T-cell (primary cell): ENCODE results near the gene TROAP. TPM values are rescaled to one million over a fixed set of nuclear protein-coding genes. Genes with fewer than 3 reads are reported as not detected.

ENCODE experiments used
- ATAC-seq, 4 experiments: fragments of 200-7000 bp in 3 of 4; fragments of 150-1000 bp in 1 of 4; cut with Tn5 transposase; replicated peaks in 1 of 4; 1 replicate in 3 of 4; 2 replicates in 1 of 4; pipeline ENCODE4 v1.10.0; 2021; ENCODE audit warnings: moderate library complexity in 3 of 4, mild to moderate bottlenecking in 2 of 4, moderate number of reproducible peaks in 1 of 4
- CTCF ChIA-PET, 2 donors: fragments of 300-600 bp; sonication (Branson Sonifier 250); formaldehyde crosslinking; loops; one replicate each; lab custom pipeline; 2022; ENCODE audit warnings: antibody characterized with exemption in 2 of 2; lab: Charles Lee
- POLR2A ChIA-PET, 2 donors: fragments of 300-600 bp; sonication (Branson Sonifier 250); formaldehyde crosslinking; loops; one replicate each; lab custom pipeline; 2022; ENCODE audit warnings: antibody characterized with exemption in 2 of 2; lab: Charles Lee
- DNase-seq, 35 experiments: peaks; one replicate each; pipeline versions ENCODE4 v3.0.0 to v3.0.0-alpha.2; 2013 to 2023
- H3K27ac ChIP-seq: one replicate; pipeline ENCODE4 v1.5.1; 2013; ENCODE audit warnings: low read length
- H3K27me3 ChIP-seq, 2 experiments: replicated peaks in 1 of 2; 1 replicate in 1 of 2; 2 replicates in 1 of 2; pipeline versions ENCODE4 v1.6.1 to v1.7.0; 2013; ENCODE audit warnings: low read length in 1 of 2, mixed read lengths in 1 of 2; ENCODE audit not compliant: control insufficient read depth in 2 of 2, insufficient read depth in 2 of 2; ENCODE audit errors: extremely low read depth in 1 of 2
- H3K36me3 ChIP-seq, 2 donors: 1 replicate in 1 of 2; 2 replicates in 1 of 2; pipeline versions ENCODE4 v1.6.1 to v1.7.0; 2013; ENCODE audit warnings: low read length in 1 of 2; ENCODE audit not compliant: control insufficient read depth in 2 of 2, insufficient read depth in 1 of 2; ENCODE audit errors: extremely low read depth in 1 of 2
- H3K4me1 ChIP-seq, 2 experiments: 1 replicate in 1 of 2; 2 replicates in 1 of 2; pipeline versions ENCODE4 v1.6.1 to v1.7.0; 2013; ENCODE audit warnings: low read length in 2 of 2, mixed read lengths in 1 of 2; ENCODE audit not compliant: insufficient read depth in 2 of 2, control insufficient read depth in 1 of 2; ENCODE audit errors: extremely low read depth in 1 of 2
- H3K4me3 ChIP-seq, 2 donors: 1 replicate in 1 of 2; 2 replicates in 1 of 2; pipeline versions ENCODE4 v1.5.1 to v1.7.0; 2013; ENCODE audit warnings: mild to moderate bottlenecking in 2 of 2, low read length in 1 of 2, moderate library complexity in 1 of 2; ENCODE audit not compliant: control insufficient read depth in 1 of 2; ENCODE audit errors: extremely low read depth in 1 of 2
- H3K9me3 ChIP-seq: 2 replicates; pipeline ENCODE4 v1.7.0; 2013
- H3K27ac Mint-ChIP-seq, 2 donors: one replicate each; pipeline ENCODE4 v1.8.0; 2020 to 2021; ENCODE audit warnings: mild to moderate bottlenecking in 2 of 2, mixed read lengths in 2 of 2
- H3K27me3 Mint-ChIP-seq, 2 donors: one replicate each; pipeline ENCODE4 v1.8.0; 2021 to 2022; ENCODE audit warnings: mixed read lengths in 2 of 2
- H3K36me3 Mint-ChIP-seq: one replicate; pipeline ENCODE4 v1.8.0; 2021; ENCODE audit warnings: mixed read lengths
- H3K4me1 Mint-ChIP-seq, 3 donors: one replicate each; pipeline ENCODE4 v1.8.0; 2020 to 2022; ENCODE audit warnings: mixed read lengths in 3 of 3, mild to moderate bottlenecking in 1 of 3
- H3K4me3 Mint-ChIP-seq, 3 donors: one replicate each; pipeline ENCODE4 v1.8.0; 2020 to 2022; ENCODE audit warnings: mild to moderate bottlenecking in 3 of 3, mixed read lengths in 3 of 3, moderate library complexity in 3 of 3
- H3K9me3 Mint-ChIP-seq, 3 donors: one replicate each; pipeline ENCODE4 v1.8.0; 2020 to 2022; ENCODE audit warnings: mixed read lengths in 3 of 3
- WGBS: methylation state at CpG from one replicate; pipeline ENCODE4 v1.1.5; 2013; ENCODE audit warnings: missing lambda C conversion rate; ENCODE audit not compliant: insufficient coverage; 5-methylcytosine and 5-hydroxymethylcytosine counted together
- total RNA-seq, 35 experiments: library from RNA in 6 of 35; stranded (reverse) in 6 of 35; fragments of 120-200 nt in 1 of 35; gene quantifications; one replicate each; pipeline versions ENCODE4 v1.2.1 to v1.2.4 and lab custom pipeline; 2013 to 2026

TROAP gene
- total RNA-seq, 5 donors from 2014 or later (not counting 1 experiment from before 2014, with no cell fraction given), result 0.98 to 1.9 (median 1.3) TPM

GRCh38 chr12:49294086-49294803 is 28.8 kb upstream of the TROAP start:
- H3K27me3 Mint-ChIP-seq, result peaks cover 31 to 51% of the 10 kb centered on the region in 2 donors
- H3K27ac Mint-ChIP-seq, result no peak overlapping the region
- H3K27ac ChIP-seq, result no peak overlapping the region
- ATAC-seq (no peak), DNase-seq (no peak)
- H3K4me3 ChIP-seq, result no peak overlapping the region
- peaks cover 12 to 72% of the 10 kb centered on the region in 2 experiments for H3K27me3 ChIP-seq
- no peaks in the 10 kb centered on the region for H3K36me3 Mint-ChIP-seq
- no peaks in the 10 kb centered on the region for H3K36me3 ChIP-seq
- POLR2A ChIA-PET, result interaction anchor here in 1 of 2 donors (0.6 kb wide), 2 partner anchors 9 to 75 kb away, joined by 3 to 9 read pairs; no protein-coding TSS in a partner anchor
- peaks cover 0 to 30% of the 10 kb centered on the region in 2 experiments for H3K4me1 ChIP-seq
- H3K9me3 Mint-ChIP-seq, result no peaks in the 10 kb centered on the region
- CTCF ChIA-PET, result interaction anchor here (0.5 to 2.7 kb wide), 4 partner anchors 14 to 220 kb away, joined by 3 to 9 read pairs (median 5); partner anchors contain the start of gene DNAJC22 (in 1 of the 2)
- H3K4me1 Mint-ChIP-seq, result peaks cover 9 to 24% (median 17%) of the 10 kb centered on the region in 3 donors
- H3K4me3 Mint-ChIP-seq, result no peak overlapping the region
- 71% methylated on average over 2 of the region's 8 CpGs for WGBS
- no peaks in the 10 kb centered on the region for H3K9me3 ChIP-seq

- Mint-ChIP-seq H3K9me3 (no peaks in the 10 kb centered on the region), H3K4me1 (peaks cover 9 to 24% (median 17%) of the 10 kb centered on the region in 3 donors), H3K27ac (no peak overlapping the region), H3K4me3 (no peak overlapping the region), H3K27me3 (peaks cover 31 to 49% of the 10 kb centered on the region in 2 donors), H3K36me3 (no peaks in the 10 kb centered on the region)
- no peaks in the 10 kb centered on the region for H3K36me3 ChIP-seq
- no peak overlapping the region for H3K27ac ChIP-seq
- no peaks in the 10 kb centered on the region for H3K9me3 ChIP-seq
- DNase-seq (no peak), ATAC-seq (no peak)
- ChIA-PET CTCF (interaction anchor here (0.7 to 2.7 kb wide), 5 partner anchors 14 to 219 kb away, joined by 3 to 9 read pairs (median 4); partner anchors contain the start of gene DNAJC22 (in 1 of the 2)), POLR2A (no interaction called here)
- H3K4me3 ChIP-seq, result no peak overlapping the region
- peaks cover 0 to 30% of the 10 kb centered on the region in 2 experiments for H3K4me1 ChIP-seq
- WGBS, result no CpG with 5 or more reads among the region's 5 CpGs
- peaks cover 12 to 68% of the 10 kb centered on the region in 2 experiments for H3K27me3 ChIP-seq
These were observed 28.3 kb upstream of the TROAP start for GRCh38 chr12:49294804-49295081.

- Mint-ChIP-seq H3K9me3 (no peaks in the 10 kb centered on the region), H3K4me3 (peak within 1 kb of the TSS in 1 of 3 donors; percentile 70), H3K36me3 (no peaks in the 10 kb centered on the region), H3K27ac (no peak within 1 kb of the TSS), H3K4me1 (peaks cover 9 to 24% (median 17%) of the 10 kb centered on the region in 3 donors), H3K27me3 (peaks cover 31 to 49% of the 10 kb centered on the region in 2 donors)
- Histone ChIP-seq H3K27ac (no peak within 1 kb of the TSS), H3K4me1 (peaks cover 0 to 30% of the 10 kb centered on the region in 2 experiments), H3K9me3 (no peaks in the 10 kb centered on the region), H3K36me3 (no peaks in the 10 kb centered on the region), H3K27me3 (peaks cover 12 to 67% of the 10 kb centered on the region in 2 experiments), H3K4me3 (no peak within 1 kb of the TSS)
- ChIA-PET POLR2A (no interaction called here), CTCF (interaction anchor here (0.5 to 2.7 kb wide), 6 partner anchors 15 to 219 kb away, joined by 3 to 9 read pairs (median 4); partner anchors contain the start of gene DNAJC22 (in 1 of the 2))
- 6% methylated on average over 78 of the region's 82 CpGs for WGBS
- no peak for ATAC-seq
- DNase-seq, result peak in 4 of 35 experiments; percentile 3 to 25 (median 18)
These were observed 27.7 kb upstream of the TROAP start, which contains the start of gene PRPH for GRCh38 chr12:49295082-49295936. TSS of gene PRPH (plus strand) at chr12:49295147. CDS start at chr12:49295201, 54 bp downstream.

GRCh38 chr12:49296034-49296835 is 26.8 kb upstream of the TROAP start:
- peak overlapping the region; percentile 54 to 70 (median 65) for H3K4me3 Mint-ChIP-seq
- no peaks in the 10 kb centered on the region for H3K36me3 Mint-ChIP-seq
- no peaks in the 10 kb centered on the region for H3K9me3 ChIP-seq
- DNase-seq, result peak in 33 of 35 experiments; percentile 25 to 78 (median 55)
- no peaks in the 10 kb centered on the region for H3K36me3 ChIP-seq
- no peak overlapping the region for H3K27ac ChIP-seq
- ChIA-PET POLR2A (no interaction called here), CTCF (interaction anchor here in 1 of 2 donors (1.2 to 2.7 kb wide), 3 partner anchors 41 to 218 kb away, joined by 5 to 9 read pairs (median 6); partner anchors contain the start of genes C1QL4 and DNAJC22)
- H3K27ac Mint-ChIP-seq, result no peak overlapping the region
- H3K4me1 Mint-ChIP-seq, result peaks cover 9 to 24% (median 17%) of the 10 kb centered on the region in 3 donors
- H3K27me3 ChIP-seq, result peaks cover 12 to 73% of the 10 kb centered on the region in 2 experiments
- H3K4me1 ChIP-seq, result peaks cover 0 to 30% of the 10 kb centered on the region in 2 experiments
- ATAC-seq, result peak; percentile 75 to 87 (median 77)
- WGBS, result 25% methylated on average over 40 of the region's 54 CpGs
- H3K9me3 Mint-ChIP-seq, result no peaks in the 10 kb centered on the region
- H3K4me3 ChIP-seq, result peak overlapping the region; percentile 30 to 58
- peaks cover 35 to 51% of the 10 kb centered on the region in 2 donors for H3K27me3 Mint-ChIP-seq

GRCh38 chr12:49296836-49297694 is 26.0 kb upstream of the TROAP start:
- DNase-seq (peak in 28 of 35 experiments; percentile 3 to 52 (median 26)), ATAC-seq (peak; percentile 57 to 75 (median 62))
- Mint-ChIP-seq H3K4me3 (peak overlapping the region; percentile 54 to 70 (median 65)), H3K36me3 (no peaks in the 10 kb centered on the region), H3K27ac (no peak overlapping the region), H3K4me1 (peaks cover 9 to 27% (median 17%) of the 10 kb centered on the region in 3 donors), H3K27me3 (peaks cover 41 to 48% of the 10 kb centered on the region in 2 donors), H3K9me3 (no peaks in the 10 kb centered on the region)
- no peaks in the 10 kb centered on the region for H3K9me3 ChIP-seq
- peaks cover 0 to 30% of the 10 kb centered on the region in 2 experiments for H3K4me1 ChIP-seq
- POLR2A ChIA-PET, result no interaction called here
- no peak overlapping the region for H3K27ac ChIP-seq
- no peaks in the 10 kb centered on the region for H3K36me3 ChIP-seq
- 9% methylated on average over 62 of the region's 77 CpGs for WGBS
- CTCF ChIA-PET, result interaction anchor here (0.5 to 2.7 kb wide), 7 partner anchors 26 to 247 kb away, joined by 3 to 9 read pairs (median 4); partner anchors contain the start of genes C1QL4 (in 1 of the 2) and TROAP (in 1 of the 2)
- H3K27me3 ChIP-seq, result peaks cover 12 to 74% of the 10 kb centered on the region in 2 experiments
- H3K4me3 ChIP-seq, result peak overlapping the region; percentile 30 to 58
